ENCODE measurements around the gene CYLD.

The CYLD gene

GRCh38 chr16:50791522-50791921 lies 49.6 kb downstream of the CYLD start:
- no peak for DNase-seq

GRCh38 chr16:50796829-50797228 lies 54.9 kb downstream of the CYLD start:
- DNase-seq: no peak

GRCh38 chr16:50797456-50797855 lies 55.6 kb downstream of the CYLD start:
- no peak for DNase-seq

- no peak for DNase-seq
These were observed 58.2 kb downstream of the CYLD start for GRCh38 chr16:50800074-50800473.

- no peak for DNase-seq
These were observed 59.1 kb downstream of the CYLD start for GRCh38 chr16:50801036-50801435.

- no peak for DNase-seq
These were observed 60.1 kb downstream of the CYLD start for GRCh38 chr16:50802000-50802399.

GRCh38 chr16:50802961-50803360 lies 61.1 kb downstream of the CYLD start:
- no peak for DNase-seq

- DNase-seq: no peak
These were observed 62.5 kb downstream of the CYLD start for GRCh38 chr16:50804290-50804907.

GRCh38 chr16:50806099-50807062 lies 64.5 kb downstream of the CYLD start:
- peak; percentile 97 for DNase-seq

- DNase-seq: no peak
These were observed 67.1 kb downstream of the CYLD start for GRCh38 chr16:50808929-50809538.

GRCh38 chr16:50809561-50809960 lies 67.7 kb downstream of the CYLD start:
- no peak for DNase-seq

- DNase-seq: no peak
These were observed 68.5 kb downstream of the CYLD start for GRCh38 chr16:50810241-50810965.

- no peak for DNase-seq
These were observed 70.2 kb downstream of the CYLD start for GRCh38 chr16:50812046-50812445.

- no peak for DNase-seq
These were observed 71.1 kb downstream of the CYLD start for GRCh38 chr16:50812876-50813466.

- no peak for DNase-seq
These were observed 72.2 kb downstream of the CYLD start for GRCh38 chr16:50814052-50814451.

- DNase-seq: no peak
These were observed 72.7 kb downstream of the CYLD start for GRCh38 chr16:50814541-50814940.

- DNase-seq: no peak
These were observed 73.5 kb downstream of the CYLD start for GRCh38 chr16:50815382-50815781.

GRCh38 chr16:50816901-50817555 lies 75.1 kb downstream of the CYLD start:
- DNase-seq: no peak

- no peak for DNase-seq
These were observed 76.5 kb downstream of the CYLD start for GRCh38 chr16:50818380-50818779.

GRCh38 chr16:50819706-50820105 lies 77.8 kb downstream of the CYLD start:
- no peak for DNase-seq

- no peak for DNase-seq
These were observed 78.3 kb downstream of the CYLD start for GRCh38 chr16:50820225-50820624.

- no peak for DNase-seq
These were observed 79.7 kb downstream of the CYLD start for GRCh38 chr16:50821586-50821985.
